IPS-18a (cell line): ENCODE data around the gene SLC9C1.
A peak's percentile ranks its signal among the peaks of the same experiment; 100 is the strongest.

Experiments
- H3K27ac ChIP-seq: one replicate; pipeline ENCODE4 v1.5.1; 2013; ENCODE audit warnings: low read length
- H3K27me3 ChIP-seq: one replicate; pipeline ENCODE4 v1.6.1; 2013; ENCODE audit warnings: mild to moderate bottlenecking, low read length; ENCODE audit not compliant: control insufficient read depth, insufficient read depth
- H3K36me3 ChIP-seq: one replicate; pipeline ENCODE4 v1.6.1; 2013; ENCODE audit warnings: low read depth, low read length; ENCODE audit not compliant: control insufficient read depth
- H3K4me1 ChIP-seq: one replicate; pipeline ENCODE4 v1.6.1; 2013; ENCODE audit warnings: low read depth, low read length; ENCODE audit not compliant: control insufficient read depth
- H3K4me3 ChIP-seq: one replicate; pipeline ENCODE4 v1.5.1; 2013; ENCODE audit warnings: low read length
- H3K9ac ChIP-seq: one replicate; pipeline ENCODE4 v1.6.1; 2013; ENCODE audit warnings: mild to moderate bottlenecking, low read length, moderate library complexity
- H3K9me3 ChIP-seq: one replicate; pipeline ENCODE4 v1.6.1; 2013; ENCODE audit warnings: low read depth, low read length; ENCODE audit not compliant: control insufficient read depth

SLC9C1 gene

DNA sequence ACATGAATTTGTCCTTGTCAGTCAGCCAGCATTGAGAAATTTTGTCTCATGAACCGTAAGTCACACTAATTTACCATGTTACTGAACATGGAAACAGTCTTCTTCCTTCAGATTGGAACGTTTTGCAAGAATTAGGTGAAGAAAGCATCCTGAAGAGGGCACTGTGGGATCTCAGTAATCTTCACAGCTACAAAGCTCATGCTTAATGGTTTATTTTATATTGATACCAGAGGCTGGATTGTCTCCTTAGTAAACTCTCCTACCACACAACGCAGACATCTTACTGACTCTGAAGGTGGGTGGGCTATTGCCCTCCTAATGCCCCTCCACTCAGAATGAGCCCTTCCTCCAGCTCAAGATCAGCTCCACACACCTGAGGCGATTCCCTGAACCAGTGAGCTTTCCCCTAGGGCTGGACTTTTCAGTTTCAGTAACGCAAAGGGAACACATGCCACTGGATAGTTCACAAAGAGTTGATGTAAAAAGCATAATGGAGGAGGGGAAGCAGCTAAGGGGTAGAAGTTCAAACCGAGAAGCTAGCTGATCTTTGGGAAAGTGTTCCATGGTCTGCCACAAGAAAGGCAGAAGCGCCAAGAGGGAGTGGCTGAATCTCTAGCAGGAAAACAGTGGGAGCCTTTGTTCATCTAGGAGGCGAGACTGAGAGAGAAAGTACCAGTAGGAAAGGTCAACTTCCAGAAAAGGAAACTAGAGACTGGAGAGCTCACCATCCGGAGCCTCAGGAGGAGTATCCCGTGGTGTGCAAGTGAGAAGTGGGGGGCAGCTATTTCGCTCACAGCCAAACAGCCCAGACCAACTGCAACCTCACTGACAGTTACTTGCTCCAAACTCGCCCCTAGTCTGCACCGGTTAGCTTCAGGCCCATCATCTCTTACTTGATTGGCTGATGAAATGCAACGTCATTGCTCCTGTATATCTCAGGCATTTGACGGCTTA is at the start of gene SLC9C1:
SLC9C1 (minus strand) TSS at position 849 of the 954 bp plus-strand sequence. CDS start 7,425 bp downstream, outside the sequence.
- Histone ChIP-seq H3K36me3 (no peaks in the 10 kb centered on the region), H3K9ac (peak within 1 kb of the TSS; percentile 17), H3K9me3 (no peaks in the 10 kb centered on the region), H3K4me1 (peaks cover 17% of the 10 kb centered on the region), H3K4me3 (peak within 1 kb of the TSS; percentile 45), H3K27me3 (no peaks in the 10 kb centered on the region), H3K27ac (peak within 1 kb of the TSS; percentile 3)

DNA sequence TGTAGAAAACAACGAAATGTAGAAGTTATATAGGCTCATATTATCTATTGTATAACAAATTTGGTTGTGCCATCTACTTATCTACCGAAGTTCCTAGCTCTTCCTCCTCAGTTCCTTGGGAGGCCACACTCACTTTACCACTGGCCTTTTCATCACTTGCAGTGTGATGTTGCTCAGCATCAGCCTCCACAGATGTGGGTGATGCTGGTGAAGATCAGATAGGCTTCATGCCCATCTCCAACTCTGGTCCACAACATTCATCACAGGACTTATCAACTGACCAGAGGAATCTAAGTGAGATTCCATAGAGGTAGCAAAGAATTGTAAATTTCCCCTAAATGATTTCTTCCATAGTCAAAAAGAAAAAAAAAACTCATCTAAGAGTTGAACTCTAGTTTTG is 47.4 kb upstream of the SLC9C1 start:
- Histone ChIP-seq H3K27ac (no peak overlapping the region), H3K9me3 (no peaks in the 10 kb centered on the region), H3K4me1 (peaks cover 23% of the 10 kb centered on the region), H3K36me3 (peaks cover 42% of the 10 kb centered on the region), H3K9ac (no peak overlapping the region), H3K27me3 (no peaks in the 10 kb centered on the region), H3K4me3 (no peak overlapping the region)

DNA sequence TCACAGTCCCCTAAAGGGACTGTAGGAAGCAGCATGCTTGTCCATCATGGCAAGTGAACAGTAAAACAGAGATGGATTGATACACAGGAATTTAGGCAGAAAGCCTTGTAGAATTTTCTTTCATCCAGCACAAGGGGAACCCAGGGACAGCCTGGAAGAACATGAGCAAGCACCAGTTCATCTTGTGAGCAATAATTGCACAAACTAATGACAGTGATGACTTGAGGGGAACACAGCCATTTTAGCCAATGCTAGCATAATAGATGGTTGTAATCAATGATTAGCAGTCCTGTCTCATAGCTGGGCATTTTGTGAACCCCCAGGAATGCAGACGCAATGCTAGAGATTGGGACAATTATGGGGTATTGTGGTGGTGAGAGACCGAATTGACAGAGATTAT is 45.6 kb upstream of the SLC9C1 start:
- Histone ChIP-seq H3K9ac (no peak overlapping the region), H3K9me3 (no peaks in the 10 kb centered on the region), H3K4me1 (peaks cover 41% of the 10 kb centered on the region), H3K36me3 (peaks cover 28% of the 10 kb centered on the region), H3K27me3 (no peaks in the 10 kb centered on the region), H3K4me3 (no peak overlapping the region), H3K27ac (no peak overlapping the region)

- Histone ChIP-seq H3K4me3 (no peak overlapping the region), H3K27ac (no peak overlapping the region), H3K36me3 (peaks cover 24% of the 10 kb centered on the region)
Observed at GRCh38 chr3:112339134-112339533, 45.1 kb upstream of the SLC9C1 start.

GRCh38 chr3:112338727-112339056 is 44.7 kb upstream of the SLC9C1 start:
- no peaks in the 10 kb centered on the region for H3K27me3 ChIP-seq
- H3K9ac ChIP-seq, result no peak overlapping the region
- peaks cover 19% of the 10 kb centered on the region for H3K36me3 ChIP-seq
- no peaks in the 10 kb centered on the region for H3K9me3 ChIP-seq
- H3K4me1 ChIP-seq, result peaks cover 41% of the 10 kb centered on the region
- H3K27ac ChIP-seq, result no peak overlapping the region
- H3K4me3 ChIP-seq, result no peak overlapping the region

More at GRCh38 chr3:112339134-112339533, 45.1 kb upstream of the SLC9C1 start:
- no peaks in the 10 kb centered on the region for H3K27me3 ChIP-seq
- H3K9me3 ChIP-seq, result no peaks in the 10 kb centered on the region
- peaks cover 41% of the 10 kb centered on the region for H3K4me1 ChIP-seq
- H3K9ac ChIP-seq, result no peak overlapping the region

- H3K9me3 ChIP-seq, result no peaks in the 10 kb centered on the region
- no peak overlapping the region for H3K4me3 ChIP-seq
- peaks cover 41% of the 10 kb centered on the region for H3K4me1 ChIP-seq
- no peak overlapping the region for H3K27ac ChIP-seq
- H3K36me3 ChIP-seq, result peaks cover 18% of the 10 kb centered on the region
- no peaks in the 10 kb centered on the region for H3K27me3 ChIP-seq
- H3K9ac ChIP-seq, result no peak overlapping the region
Observed at GRCh38 chr3:112338021-112338726, 44.2 kb upstream of the SLC9C1 start.

GRCh38 chr3:112335434-112335781 is 41.4 kb upstream of the SLC9C1 start:
- H3K27ac ChIP-seq, result no peak overlapping the region

DNA sequence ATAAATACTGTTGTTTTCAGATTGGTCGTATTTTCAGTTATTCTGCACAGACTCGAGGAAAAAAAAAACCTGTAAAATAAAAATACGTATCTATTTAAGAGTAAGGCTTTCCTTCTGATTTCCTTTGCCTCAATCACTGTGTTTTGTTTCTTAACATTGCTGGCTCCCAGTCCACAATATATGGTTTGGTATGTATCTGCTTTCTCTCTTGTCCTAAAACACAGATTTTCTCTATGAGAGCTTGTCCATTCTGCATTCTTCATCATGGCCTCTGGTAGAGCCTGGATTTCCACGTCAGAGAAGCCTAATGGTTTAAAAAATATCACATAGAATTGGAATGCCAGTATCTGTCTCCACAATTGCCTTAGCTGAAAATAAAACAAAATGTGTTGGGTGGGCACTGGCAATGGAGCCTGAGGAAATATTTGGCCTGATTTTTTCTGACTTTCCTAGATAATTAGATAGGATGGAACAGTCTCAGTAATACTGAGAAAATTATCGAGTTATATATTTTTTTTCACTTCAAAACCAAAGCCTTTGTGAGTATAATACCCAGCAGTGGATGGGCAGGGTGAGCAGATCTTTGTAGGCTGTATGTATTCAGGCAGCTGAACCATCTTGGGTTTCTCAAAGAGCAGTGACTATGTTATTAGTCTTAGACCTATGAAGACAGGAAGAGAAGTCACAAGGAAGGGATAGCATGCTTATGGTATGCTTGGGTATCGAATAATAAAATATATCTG is 40.8 kb upstream of the SLC9C1 start:
- H3K9me3 ChIP-seq, result no peaks in the 10 kb centered on the region
- H3K27me3 ChIP-seq, result no peaks in the 10 kb centered on the region
- H3K4me3 ChIP-seq, result peak overlapping the region; percentile 90
- peak overlapping the region; percentile 85 for H3K27ac ChIP-seq
- H3K9ac ChIP-seq, result peak overlapping the region; percentile 95
- peaks cover 35% of the 10 kb centered on the region for H3K4me1 ChIP-seq
- H3K36me3 ChIP-seq, result peaks cover 5% of the 10 kb centered on the region

More at GRCh38 chr3:112335434-112335781, 41.4 kb upstream of the SLC9C1 start:
- no peak overlapping the region for H3K9ac ChIP-seq
- peaks cover 39% of the 10 kb centered on the region for H3K4me1 ChIP-seq
- H3K36me3 ChIP-seq, result peaks cover 5% of the 10 kb centered on the region
- H3K4me3 ChIP-seq, result peak overlapping the region; percentile 90
- no peaks in the 10 kb centered on the region for H3K9me3 ChIP-seq
- no peaks in the 10 kb centered on the region for H3K27me3 ChIP-seq

- Histone ChIP-seq H3K9me3 (no peaks in the 10 kb centered on the region), H3K27me3 (no peaks in the 10 kb centered on the region), H3K4me1 (peaks cover 35% of the 10 kb centered on the region), H3K36me3 (peaks cover 5% of the 10 kb centered on the region), H3K4me3 (peak overlapping the region; percentile 90), H3K9ac (peak overlapping the region; percentile 95), H3K27ac (peak overlapping the region; percentile 85)
Observed at GRCh38 chr3:112333381-112334317, 39.6 kb upstream of the SLC9C1 start.

GRCh38 chr3:112333002-112333380 is 39.0 kb upstream of the SLC9C1 start, which contains the start of gene CD200:
TSS of gene CD200 (plus strand) at chr3:112333156. CDS start at chr3:112333213, 57 bp downstream.
- Histone ChIP-seq H3K4me1 (peaks cover 29% of the 10 kb centered on the region), H3K36me3 (peaks cover 5% of the 10 kb centered on the region), H3K4me3 (peak within 1 kb of the TSS; percentile 90), H3K27ac (peak within 1 kb of the TSS; percentile 85), H3K27me3 (no peaks in the 10 kb centered on the region), H3K9ac (peak within 1 kb of the TSS; percentile 95), H3K9me3 (no peaks in the 10 kb centered on the region)
